Liver (tissue), 9 donors: ENCODE results near the gene CASTOR1. TPM values are rescaled to one million over a fixed set of nuclear protein-coding genes. Genes with fewer than 3 reads are reported as not detected.

Source experiments
- DNase-seq: peaks from one replicate; pipeline ENCODE4 v3.0.0-alpha.2; 2017; ENCODE audit warnings: low spot score
- H3K27ac ChIP-seq, 2 donors: one replicate each; pipeline ENCODE4 v1.7.0; 2013; ENCODE audit warnings: inconsistent platforms in 2 of 2, low read length in 2 of 2, control low read depth in 1 of 2, low read depth in 1 of 2, mild to moderate bottlenecking in 1 of 2
- H3K27me3 ChIP-seq, 4 donors: one replicate each; pipeline versions ENCODE4 v1.6.1 to v1.7.0; 2013; ENCODE audit warnings: low read length in 3 of 4, inconsistent platforms in 1 of 4, mild to moderate bottlenecking in 1 of 4, moderate library complexity in 1 of 4; ENCODE audit not compliant: control insufficient read depth in 4 of 4, insufficient read depth in 4 of 4
- H3K36me3 ChIP-seq, 4 donors: one replicate each; pipeline versions ENCODE4 v1.6.1 to v1.7.0; 2013; ENCODE audit warnings: low read length in 3 of 4, mild to moderate bottlenecking in 3 of 4, low read depth in 1 of 4, moderate library complexity in 1 of 4; ENCODE audit not compliant: control insufficient read depth in 4 of 4, insufficient read depth in 3 of 4
- H3K4me1 ChIP-seq, 4 donors: one replicate each; pipeline versions ENCODE4 v1.6.1 to v1.7.0; 2013; ENCODE audit warnings: low read length in 3 of 4, mild to moderate bottlenecking in 3 of 4, moderate library complexity in 1 of 4; ENCODE audit not compliant: control insufficient read depth in 4 of 4, insufficient read depth in 4 of 4
- H3K4me3 ChIP-seq, 3 donors: one replicate each; pipeline versions ENCODE4 v1.6.1 to v1.7.0; 2013; ENCODE audit warnings: low read length in 3 of 3, control low read depth in 1 of 3, low read depth in 1 of 3, mild to moderate bottlenecking in 1 of 3
- H3K9ac ChIP-seq, 2 donors: one replicate each; pipeline ENCODE4 v1.7.0; 2013; ENCODE audit warnings: low read length in 2 of 2, mild to moderate bottlenecking in 2 of 2, moderate library complexity in 2 of 2, control low read depth in 1 of 2, low read depth in 1 of 2
- H3K9me3 ChIP-seq, 4 donors: one replicate each; pipeline versions ENCODE4 v1.6.1 to v1.7.0; 2013; ENCODE audit warnings: low read length in 3 of 4; ENCODE audit not compliant: control insufficient read depth in 4 of 4
- EGR1 ChIP-seq, 2 donors: IDR thresholded peaks; 2 replicates each; pipeline ENCODE4 v1.6.1; 2016 to 2018; ENCODE audit warnings: antibody characterized with exemption in 2 of 2, low read depth in 2 of 2
- FOXA1 ChIP-seq: IDR thresholded peaks from 2 replicates; pipeline ENCODE4 v1.6.1; 2016; ENCODE audit warnings: antibody characterized with exemption
- FOXA2 ChIP-seq: IDR thresholded peaks from 2 replicates; pipeline ENCODE4 v1.6.1; 2016; ENCODE audit warnings: antibody characterized with exemption
- GABPA ChIP-seq, 2 donors: IDR thresholded peaks in 1 of 2; conservative IDR thresholded peaks in 1 of 2; 2 replicates each; pipeline ENCODE4 v1.6.1; 2016; ENCODE audit warnings: antibody characterized with exemption in 2 of 2, mild to moderate bottlenecking in 1 of 2, moderate library complexity in 1 of 2
- HNF4A ChIP-seq, 2 donors: conservative IDR thresholded peaks; 2 replicates each; pipeline ENCODE4 v1.6.1; 2016; ENCODE audit warnings: antibody characterized with exemption in 2 of 2, mild to moderate bottlenecking in 2 of 2
- HNF4G ChIP-seq: IDR thresholded peaks from 2 replicates; pipeline ENCODE4 v1.6.1; 2016; ENCODE audit warnings: antibody characterized with exemption
- JUND ChIP-seq, 2 donors: IDR thresholded peaks; 2 replicates each; pipeline ENCODE4 v1.6.1; 2016; ENCODE audit warnings: antibody characterized with exemption in 2 of 2
- NR2F2 ChIP-seq: IDR thresholded peaks from 2 replicates; pipeline ENCODE4 v1.6.1; 2016; ENCODE audit warnings: antibody characterized with exemption
- RAD21 ChIP-seq, 2 donors: IDR thresholded peaks; 2 replicates each; pipeline ENCODE4 v1.6.1; 2016; ENCODE audit warnings: antibody characterized with exemption in 2 of 2, mild to moderate bottlenecking in 2 of 2
- RXRA ChIP-seq, 2 donors: IDR thresholded peaks; 2 replicates each; pipeline ENCODE4 v1.6.1; 2017 to 2018; ENCODE audit warnings: antibody characterized with exemption in 2 of 2, mild to moderate bottlenecking in 1 of 2
- SP1 ChIP-seq: IDR thresholded peaks from 2 replicates; pipeline ENCODE4 v1.6.1; 2018; ENCODE audit warnings: antibody characterized with exemption, mild to moderate bottlenecking
- TAF1 ChIP-seq: conservative IDR thresholded peaks from 2 replicates; pipeline ENCODE4 v1.6.1; 2016; ENCODE audit warnings: antibody characterized with exemption, mild to moderate bottlenecking
- YY1 ChIP-seq: IDR thresholded peaks from 2 replicates; pipeline ENCODE4 v1.6.1; 2016; ENCODE audit warnings: antibody characterized with exemption, mild to moderate bottlenecking
- WGBS: extraction: QIAGEN DNeasy Blood & Tissue Kit; methylation state at CpG from one replicate; pipeline ENCODE4 v1.1.7; 2013; 5-methylcytosine and 5-hydroxymethylcytosine counted together
- polyA plus RNA-seq, 2 donors: library from polyadenylated mRNA; stranded (reverse) in 1 of 2; unstranded in 1 of 2; fragments of 200-250 nt in 1 of 2; fragments of >200 nt in 1 of 2; fragmentation: Nextera tagmentation in 1 of 2; extraction: Ambion mirVana in 1 of 2; gene quantifications; one replicate each; pipeline versions ENCODE4 v1.2.1 to v1.2.3, GENCODE V29; 2013 to 2015
- total RNA-seq, 2 donors: library from RNA; depleted of rRNA; stranded (reverse); fragments of >200 nt; gene quantifications; one replicate each; pipeline ENCODE4 v1.2.3, GENCODE V29; 2014
- TF ChIP-seq, protein P1 (sequence below): IDR thresholded peaks from 2 replicates; pipeline ENCODE4 v1.6.1; 2016; ENCODE audit warnings: antibody characterized with exemption
- TF ChIP-seq, protein P2 (sequence below): IDR thresholded peaks from 2 replicates; pipeline ENCODE4 v1.6.1; 2016; ENCODE audit warnings: antibody characterized with exemption, mild to moderate bottlenecking
- TF ChIP-seq, protein P3 (sequence below): fragments of 150-350 bp; IDR thresholded peaks from 2 replicates; pipeline ENCODE4 v1.5.1; 2017; ENCODE audit warnings: improper control_type of control experiment, low read depth, low read length; ENCODE audit not compliant: missing input control
- TF ChIP-seq, protein P4 (sequence below): IDR thresholded peaks from 2 replicates; pipeline ENCODE4 v1.6.1; 2016; ENCODE audit warnings: antibody characterized with exemption
- TF ChIP-seq, protein P5 (sequence below): IDR thresholded peaks from 2 replicates; pipeline ENCODE4 v1.6.1; 2016; ENCODE audit warnings: antibody characterized with exemption
- donor health status: healthy.
- donor health status: healthy.
- donor health status: healthy.
- donor health status: healthy.
- donor health status: healthy.

CASTOR1 gene
- total and polyA plus RNA-seq, 4 donors, result 1.8 to 5.4 (median 2.4) TPM

DNA sequence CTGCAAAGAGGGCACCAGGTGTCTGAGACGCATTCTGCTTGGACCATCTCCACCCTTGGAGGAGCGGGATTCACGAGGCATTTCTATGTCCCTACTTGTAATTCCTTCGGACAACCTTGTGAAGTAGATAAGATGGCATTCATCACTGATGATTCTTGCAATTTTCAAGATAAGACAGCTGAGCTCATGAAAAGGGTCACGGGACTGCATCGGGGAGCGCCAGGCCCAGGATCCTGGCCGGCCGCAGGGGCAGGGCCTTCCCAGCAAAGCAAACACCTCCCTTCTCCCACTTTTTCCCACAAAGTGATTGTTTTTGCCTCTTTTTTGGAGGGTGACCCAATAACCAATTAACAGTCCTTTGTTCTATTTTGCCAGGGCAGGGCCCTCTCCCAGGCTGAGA, 51.2 kb downstream of the CASTOR1 start:
- Histone ChIP-seq H3K4me3 (no peak overlapping the region), H3K9me3 (no peaks in the 10 kb centered on the region), H3K27me3 (no peaks in the 10 kb centered on the region), H3K36me3 (no peaks in the 10 kb centered on the region), H3K9ac (no peak overlapping the region), H3K4me1 (no peaks in the 10 kb centered on the region), H3K27ac (no peak overlapping the region)
- WGBS, result 95% methylated on average over 9 of the region's 9 CpGs
- no peak for DNase-seq
- TF ChIP-seq SP1 (no peak), NR2F2 (no peak), YY1 (no peak), TAF1 (no peak), EGR1 (IDR thresholded peaks at IDR 0.05; ENCODE audit: low read depth in 2 of 2) (no peak), RAD21 (IDR thresholded peaks at IDR 0.05) (no peak), RXRA (IDR thresholded peaks at IDR 0.05) (no peak), HNF4A (conservative IDR thresholded peaks at IDR 0.05) (no peak), JUND (IDR thresholded peaks at IDR 0.05) (no peak), HNF4G (no peak), GABPA (IDR thresholded peaks at IDR 0.05 in 1 of 2, conservative IDR thresholded peaks at IDR 0.05 in 1 of 2) (no peak), FOXA2 (no peak), FOXA1 (no peak)
- TF ChIP-seq, protein P1, sequence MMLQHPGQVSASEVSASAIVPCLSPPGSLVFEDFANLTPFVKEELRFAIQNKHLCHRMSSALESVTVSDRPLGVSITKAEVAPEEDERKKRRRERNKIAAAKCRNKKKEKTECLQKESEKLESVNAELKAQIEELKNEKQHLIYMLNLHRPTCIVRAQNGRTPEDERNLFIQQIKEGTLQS, result no peak
- TF ChIP-seq, protein P2, sequence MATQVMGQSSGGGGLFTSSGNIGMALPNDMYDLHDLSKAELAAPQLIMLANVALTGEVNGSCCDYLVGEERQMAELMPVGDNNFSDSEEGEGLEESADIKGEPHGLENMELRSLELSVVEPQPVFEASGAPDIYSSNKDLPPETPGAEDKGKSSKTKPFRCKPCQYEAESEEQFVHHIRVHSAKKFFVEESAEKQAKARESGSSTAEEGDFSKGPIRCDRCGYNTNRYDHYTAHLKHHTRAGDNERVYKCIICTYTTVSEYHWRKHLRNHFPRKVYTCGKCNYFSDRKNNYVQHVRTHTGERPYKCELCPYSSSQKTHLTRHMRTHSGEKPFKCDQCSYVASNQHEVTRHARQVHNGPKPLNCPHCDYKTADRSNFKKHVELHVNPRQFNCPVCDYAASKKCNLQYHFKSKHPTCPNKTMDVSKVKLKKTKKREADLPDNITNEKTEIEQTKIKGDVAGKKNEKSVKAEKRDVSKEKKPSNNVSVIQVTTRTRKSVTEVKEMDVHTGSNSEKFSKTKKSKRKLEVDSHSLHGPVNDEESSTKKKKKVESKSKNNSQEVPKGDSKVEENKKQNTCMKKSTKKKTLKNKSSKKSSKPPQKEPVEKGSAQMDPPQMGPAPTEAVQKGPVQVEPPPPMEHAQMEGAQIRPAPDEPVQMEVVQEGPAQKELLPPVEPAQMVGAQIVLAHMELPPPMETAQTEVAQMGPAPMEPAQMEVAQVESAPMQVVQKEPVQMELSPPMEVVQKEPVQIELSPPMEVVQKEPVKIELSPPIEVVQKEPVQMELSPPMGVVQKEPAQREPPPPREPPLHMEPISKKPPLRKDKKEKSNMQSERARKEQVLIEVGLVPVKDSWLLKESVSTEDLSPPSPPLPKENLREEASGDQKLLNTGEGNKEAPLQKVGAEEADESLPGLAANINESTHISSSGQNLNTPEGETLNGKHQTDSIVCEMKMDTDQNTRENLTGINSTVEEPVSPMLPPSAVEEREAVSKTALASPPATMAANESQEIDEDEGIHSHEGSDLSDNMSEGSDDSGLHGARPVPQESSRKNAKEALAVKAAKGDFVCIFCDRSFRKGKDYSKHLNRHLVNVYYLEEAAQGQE, result no peak
- TF ChIP-seq, protein P3, sequence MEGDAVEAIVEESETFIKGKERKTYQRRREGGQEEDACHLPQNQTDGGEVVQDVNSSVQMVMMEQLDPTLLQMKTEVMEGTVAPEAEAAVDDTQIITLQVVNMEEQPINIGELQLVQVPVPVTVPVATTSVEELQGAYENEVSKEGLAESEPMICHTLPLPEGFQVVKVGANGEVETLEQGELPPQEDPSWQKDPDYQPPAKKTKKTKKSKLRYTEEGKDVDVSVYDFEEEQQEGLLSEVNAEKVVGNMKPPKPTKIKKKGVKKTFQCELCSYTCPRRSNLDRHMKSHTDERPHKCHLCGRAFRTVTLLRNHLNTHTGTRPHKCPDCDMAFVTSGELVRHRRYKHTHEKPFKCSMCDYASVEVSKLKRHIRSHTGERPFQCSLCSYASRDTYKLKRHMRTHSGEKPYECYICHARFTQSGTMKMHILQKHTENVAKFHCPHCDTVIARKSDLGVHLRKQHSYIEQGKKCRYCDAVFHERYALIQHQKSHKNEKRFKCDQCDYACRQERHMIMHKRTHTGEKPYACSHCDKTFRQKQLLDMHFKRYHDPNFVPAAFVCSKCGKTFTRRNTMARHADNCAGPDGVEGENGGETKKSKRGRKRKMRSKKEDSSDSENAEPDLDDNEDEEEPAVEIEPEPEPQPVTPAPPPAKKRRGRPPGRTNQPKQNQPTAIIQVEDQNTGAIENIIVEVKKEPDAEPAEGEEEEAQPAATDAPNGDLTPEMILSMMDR, result no peak
- TF ChIP-seq, protein P4, sequence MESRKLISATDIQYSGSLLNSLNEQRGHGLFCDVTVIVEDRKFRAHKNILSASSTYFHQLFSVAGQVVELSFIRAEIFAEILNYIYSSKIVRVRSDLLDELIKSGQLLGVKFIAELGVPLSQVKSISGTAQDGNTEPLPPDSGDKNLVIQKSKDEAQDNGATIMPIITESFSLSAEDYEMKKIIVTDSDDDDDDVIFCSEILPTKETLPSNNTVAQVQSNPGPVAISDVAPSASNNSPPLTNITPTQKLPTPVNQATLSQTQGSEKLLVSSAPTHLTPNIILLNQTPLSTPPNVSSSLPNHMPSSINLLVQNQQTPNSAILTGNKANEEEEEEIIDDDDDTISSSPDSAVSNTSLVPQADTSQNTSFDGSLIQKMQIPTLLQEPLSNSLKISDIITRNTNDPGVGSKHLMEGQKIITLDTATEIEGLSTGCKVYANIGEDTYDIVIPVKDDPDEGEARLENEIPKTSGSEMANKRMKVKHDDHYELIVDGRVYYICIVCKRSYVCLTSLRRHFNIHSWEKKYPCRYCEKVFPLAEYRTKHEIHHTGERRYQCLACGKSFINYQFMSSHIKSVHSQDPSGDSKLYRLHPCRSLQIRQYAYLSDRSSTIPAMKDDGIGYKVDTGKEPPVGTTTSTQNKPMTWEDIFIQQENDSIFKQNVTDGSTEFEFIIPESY, result no peak
- TF ChIP-seq, protein P5, sequence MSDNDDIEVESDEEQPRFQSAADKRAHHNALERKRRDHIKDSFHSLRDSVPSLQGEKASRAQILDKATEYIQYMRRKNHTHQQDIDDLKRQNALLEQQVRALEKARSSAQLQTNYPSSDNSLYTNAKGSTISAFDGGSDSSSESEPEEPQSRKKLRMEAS, result no peak
